HCT116 (cell line): Measurements from ENCODE around the gene CFAP61. TPM values are rescaled to one million over a fixed set of nuclear protein-coding genes. Genes with fewer than 3 reads are reported as not detected.

ENCODE experiments used
- ATAC-seq: fragments of 200-7000 bp; cut with Tn5 transposase; 2 replicates; pipeline ENCODE4 v1.9.1; 2020; ENCODE audit warnings: mild to moderate bottlenecking, moderate library complexity
- BruUV-seq: library from RNA; stranded (reverse); fragments of 400-500 nt; replicated peaks from 2 replicates; lab custom pipeline; 2021; lab: Mats Ljungman, UMichigan
- CTCF ChIA-PET: fragments of 300-600 bp; sonication (Branson Sonifier 250); formaldehyde crosslinking; loops from one replicate; lab custom pipeline; 2021; ENCODE audit warnings: antibody characterized with exemption; lab: Charles Lee
- POLR2A ChIA-PET: fragments of 300-600, 350-600 bp; sonication (Branson Sonifier 250); formaldehyde crosslinking; loops from one replicate; lab custom pipeline; 2021; ENCODE audit warnings: antibody characterized with exemption; lab: Charles Lee
- RAD21 ChIA-PET, 2 experiments: fragments of 300-600 bp; sonication (Branson Sonifier 250); formaldehyde crosslinking; loops; one replicate each; lab custom pipeline; 2023; ENCODE audit warnings: low total read pairs in 2 of 2; ENCODE audit not compliant: uncharacterized antibody in 2 of 2, unreplicated experiment in 2 of 2, low non-redundant PET in 1 of 2; lab: Charles Lee
- DNase-seq: peaks from one replicate; pipeline ENCODE4 v3.0.0-alpha.2; 2010; ENCODE audit warnings: low read depth, low spot score
- H2AFZ ChIP-seq: fragments of 200-600 bp; shearing (Covaris generic), sonication (generic); 2 replicates; pipeline ENCODE4 v1.6.1; 2017; ENCODE audit warnings: low read depth, mixed run types, mixed read lengths, antibody characterized with exemption, low read length; ENCODE audit not compliant: poor library complexity, severe bottlenecking
- H3K27ac ChIP-seq: 2 replicates; pipeline ENCODE4 v1.5.1; 2012; ENCODE audit warnings: low read depth, low read length
- H3K27me3 ChIP-seq: fragments of 200-600 bp; sonication (generic); 2 replicates; pipeline ENCODE4 v1.6.1; 2016; ENCODE audit warnings: mixed run types, low read length, mixed read lengths; ENCODE audit not compliant: insufficient read depth
- H3K36me3 ChIP-seq, 2 experiments: fragments of 200-500 bp in 1 of 2; fragments of 200-600 bp in 1 of 2; sonication (Bioruptor generic) in 1 of 2; sonication (generic) in 1 of 2; 2 replicates each; pipeline versions ENCODE4 v1.5.1 to v1.6.1; 2014 to 2016; ENCODE audit warnings: low read length in 2 of 2, inconsistent platforms in 1 of 2, mixed read lengths in 1 of 2, mixed run types in 1 of 2; ENCODE audit not compliant: insufficient read depth in 2 of 2, control insufficient read depth in 1 of 2
- H3K4me1 ChIP-seq, 2 experiments: fragments of 200-600 bp in 1 of 2; sonication (generic) in 1 of 2; 2 replicates each; pipeline versions ENCODE4 v1.5.1 to v1.6.1; 2012 to 2017; ENCODE audit warnings: low read length in 2 of 2, inconsistent platforms in 1 of 2, mild to moderate bottlenecking in 1 of 2, mixed read lengths in 1 of 2, mixed run types in 1 of 2, moderate library complexity in 1 of 2; ENCODE audit not compliant: insufficient read depth in 2 of 2, control insufficient read depth in 1 of 2
- H3K4me2 ChIP-seq: fragments of 200-600 bp; sonication (generic); 2 replicates; pipeline ENCODE4 v1.6.1; 2017; ENCODE audit warnings: mixed run types, low read length, mixed read lengths
- H3K4me3 ChIP-seq, 2 experiments: fragments of 200-600 bp in 1 of 2; sonication (generic) in 1 of 2; replicated peaks in 1 of 2; 2 replicates each; pipeline ENCODE4 v1.5.1; 2011 to 2016; ENCODE audit warnings: low read length in 2 of 2, control low read depth in 1 of 2, low read depth in 1 of 2, mild to moderate bottlenecking in 1 of 2, mixed read lengths in 1 of 2, mixed run types in 1 of 2
- H3K79me2 ChIP-seq: fragments of 200-600 bp; sonication (generic); 2 replicates; pipeline ENCODE4 v1.6.1; 2017; ENCODE audit warnings: mild to moderate bottlenecking, mixed run types, low read length, moderate library complexity, mixed read lengths; ENCODE audit not compliant: insufficient read depth
- H3K9ac ChIP-seq: fragments of 200-600 bp; sonication (generic); 2 replicates; pipeline ENCODE4 v1.6.1; 2016; ENCODE audit warnings: low read length, mixed read lengths
- H3K9me2 ChIP-seq: fragments of 200-600 bp; sonication (generic), shearing (Covaris generic); 2 replicates; pipeline ENCODE4 v1.6.1; 2017; ENCODE audit warnings: mixed run types, mild to moderate bottlenecking, moderate library complexity; ENCODE audit not compliant: insufficient read depth
- H3K9me3 ChIP-seq, 2 experiments: fragments of 200-500 bp in 1 of 2; fragments of 200-600 bp in 1 of 2; sonication (Bioruptor generic) in 1 of 2; sonication (generic) in 1 of 2; 2 replicates each; pipeline ENCODE4 v1.6.1; 2014 to 2017; ENCODE audit warnings: low read length in 2 of 2, mixed read lengths in 2 of 2, inconsistent platforms in 1 of 2, low read depth in 1 of 2, mild to moderate bottlenecking in 1 of 2, mixed run types in 1 of 2, moderate library complexity in 1 of 2; ENCODE audit not compliant: control insufficient read depth in 1 of 2, insufficient read depth in 1 of 2
- H4K20me1 ChIP-seq: fragments of 200-600 bp; sonication (generic), shearing (Covaris generic); 2 replicates; pipeline ENCODE4 v1.6.1; 2017; ENCODE audit warnings: mixed run types, mild to moderate bottlenecking, moderate library complexity; ENCODE audit not compliant: insufficient read depth
- ATF3 ChIP-seq: IDR thresholded peaks from 2 replicates; pipeline ENCODE4 v1.6.1; 2012
- CBX3 ChIP-seq: IDR thresholded peaks from 2 replicates; pipeline ENCODE4 v1.6.1; 2012; ENCODE audit warnings: low read depth
- CEBPB ChIP-seq: IDR thresholded peaks from 2 replicates; pipeline ENCODE4 v1.6.1; 2012; ENCODE audit warnings: low read depth
- EGR1 ChIP-seq: IDR thresholded peaks from 2 replicates; pipeline ENCODE4 v1.6.1; 2012; ENCODE audit warnings: low read depth
- ELF1 ChIP-seq: IDR thresholded peaks from 2 replicates; pipeline ENCODE4 v1.6.1; 2012; ENCODE audit warnings: low read depth, borderline replicate concordance
- EZH2 ChIP-seq: fragments of 200-600 bp; sonication (generic); IDR thresholded peaks from 2 replicates; pipeline ENCODE4 v1.6.1; 2017; ENCODE audit warnings: antibody characterized with exemption, mixed run types
- EZH2phosphoT487 ChIP-seq: fragments of 200-600 bp; IDR thresholded peaks from 2 replicates; pipeline ENCODE4 v1.6.1; 2018; ENCODE audit warnings: antibody characterized with exemption, borderline replicate concordance
- FOSL1 ChIP-seq: IDR thresholded peaks from 2 replicates; pipeline ENCODE4 v1.6.1; 2012; ENCODE audit warnings: low read depth
- JUND ChIP-seq: IDR thresholded peaks from 2 replicates; pipeline ENCODE4 v1.6.1; 2012
- POLR2A ChIP-seq: IDR thresholded peaks from 2 replicates; pipeline ENCODE4 v1.7.0; 2011; ENCODE audit warnings: borderline replicate concordance; ENCODE audit not compliant: insufficient read depth, insufficient read length; ENCODE audit errors: extremely low read depth
- RAD21 ChIP-seq: IDR thresholded peaks from 2 replicates; pipeline ENCODE4 v1.6.1; 2012; ENCODE audit warnings: low read depth, mild to moderate bottlenecking
- REST ChIP-seq: IDR thresholded peaks from 2 replicates; pipeline ENCODE4 v1.6.1; 2012; ENCODE audit warnings: low read depth
- SP1 ChIP-seq: IDR thresholded peaks from 2 replicates; pipeline ENCODE4 v1.6.1; 2012; ENCODE audit warnings: low read depth
- SRF ChIP-seq: IDR thresholded peaks from 2 replicates; pipeline ENCODE4 v1.6.1; 2012; ENCODE audit warnings: low read depth
- YY1 ChIP-seq: IDR thresholded peaks from 2 replicates; pipeline ENCODE4 v1.6.1; 2011; ENCODE audit warnings: low read length, low read depth, moderate library complexity, mild to moderate bottlenecking; ENCODE audit not compliant: insufficient replicate concordance; ENCODE audit errors: extremely low read depth
- ZFX ChIP-seq: fragments of 450-650 bp; IDR thresholded peaks from 2 replicates; pipeline ENCODE4 v1.6.1; 2017
- ZNF274 ChIP-seq: fragments of 200-500 bp; sonication (Bioruptor generic); IDR thresholded peaks from 2 replicates; pipeline ENCODE4 v1.6.1; 2014; ENCODE audit warnings: mild to moderate bottlenecking, low read depth, low read length, inconsistent platforms
- intact Hi-C: fragments of 100-400 bp; cut with micrococcal nuclease; formaldehyde crosslinking; loops from 2 replicates; pipeline ENCODE4 v1.10.0; 2022
- total RNA-seq: library from RNA; stranded (reverse); gene quantifications from one replicate; pipeline ENCODE4 v1.2.1, GENCODE V29; 2021; ENCODE audit not compliant: unreplicated experiment

Gene CFAP61
- total RNA-seq, 1 experiment from 2014 or later, result 1.7 TPM

DNA sequence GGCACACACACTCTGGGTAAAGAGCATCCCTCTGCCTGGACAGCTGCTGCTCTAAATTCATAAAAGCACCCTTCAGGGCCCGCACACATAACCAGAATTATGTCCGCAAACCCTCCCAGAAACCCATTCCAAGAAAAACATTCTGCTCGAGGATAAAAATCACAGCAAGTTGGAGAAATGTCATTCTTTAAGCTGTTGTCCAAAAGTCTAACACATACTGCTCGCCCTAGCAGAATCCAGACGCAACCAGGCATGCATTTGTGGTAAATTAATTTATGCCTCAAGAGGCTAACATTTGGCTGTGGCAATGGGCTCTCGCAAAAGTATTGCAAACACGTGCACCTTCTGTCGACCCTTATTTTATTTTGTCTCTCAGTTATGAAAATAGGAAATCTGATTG is 199.5 kb downstream of the CFAP61 start:
- H3K27ac ChIP-seq, result no peak overlapping the region
- DNase-seq (no peak), ATAC-seq (no peak)
- H3K9ac ChIP-seq, result no peak overlapping the region
- RAD21 ChIA-PET, result no interaction called here
- POLR2A ChIA-PET, result no interaction called here
- H3K4me3 ChIP-seq, result no peak overlapping the region
- H3K4me2 ChIP-seq, result no peak overlapping the region
- no peaks in the 10 kb centered on the region for H4K20me1 ChIP-seq
- BruUV-seq, result no TSS peak
- H3K4me1 ChIP-seq, result no peaks in the 10 kb centered on the region
- no peaks in the 10 kb centered on the region for H3K9me3 ChIP-seq
- no peak overlapping the region for H2AFZ ChIP-seq
- intact Hi-C loops, result no loop called here
- no peaks in the 10 kb centered on the region for H3K36me3 ChIP-seq
- TF ChIP-seq EGR1 (no peak), EZH2phosphoT487 (no peak), SRF (no peak), YY1 (no peak), ZFX (no peak), ATF3 (no peak), JUND (no peak), POLR2A (no peak), SP1 (no peak), ZNF274 (no peak)
- CTCF ChIA-PET, result interaction anchor here (1.3 kb wide), 1 partner anchor 14 kb away, joined by 3 read pairs; no protein-coding TSS in a partner anchor
- H3K27me3 ChIP-seq, result no peaks in the 10 kb centered on the region
- H3K9me2 ChIP-seq, result no peaks in the 10 kb centered on the region
- H3K79me2 ChIP-seq, result no peaks in the 10 kb centered on the region

- H3K27ac ChIP-seq, result no peak overlapping the region
- TF ChIP-seq ATF3, result no peak
- no peak for TF ChIP-seq RAD21
- TF ChIP-seq CEBPB, result no peak
- no peak for TF ChIP-seq EZH2
- no peak for TF ChIP-seq CBX3
- TF ChIP-seq REST, result no peak
- TF ChIP-seq FOSL1, result no peak
- TF ChIP-seq ELF1, result no peak
- RAD21 ChIA-PET, result interaction anchor here in 1 of 2 experiments (0.6 kb wide), 1 partner anchor 433 kb away, joined by 7 read pairs; no protein-coding TSS in a partner anchor
- no peak overlapping the region for H2AFZ ChIP-seq
- CTCF ChIA-PET, result no interaction called here
- no peaks in the 10 kb centered on the region for H3K79me2 ChIP-seq
- intact Hi-C loops, result no loop called here
- H3K4me1 ChIP-seq, result no peaks in the 10 kb centered on the region
- no peak for DNase-seq
- no peak overlapping the region for H3K4me3 ChIP-seq
- no TSS peak for BruUV-seq
- no peaks in the 10 kb centered on the region for H3K27me3 ChIP-seq
- no peak overlapping the region for H3K4me2 ChIP-seq
- no peak overlapping the region for H3K9ac ChIP-seq
- H4K20me1 ChIP-seq, result no peaks in the 10 kb centered on the region
- H3K9me3 ChIP-seq, result no peaks in the 10 kb centered on the region
- POLR2A ChIA-PET, result no interaction called here
- ATAC-seq, result no peak
- no peaks in the 10 kb centered on the region for H3K36me3 ChIP-seq
- H3K9me2 ChIP-seq, result no peaks in the 10 kb centered on the region
Observed at GRCh38 chr20:20253039-20253743, 200.9 kb downstream of the CFAP61 start.
